Activated T-cell treated with anti-CD3 and anti-CD28 coated beads for 48 hours (primary cell): Measurements from ENCODE around the gene LSM5.

ENCODE experiments used
- DNase-seq: peaks from one replicate; pipeline ENCODE4 v3.0.0-alpha.2; 2020; ENCODE audit warnings: low read depth

The LSM5 gene

DNA sequence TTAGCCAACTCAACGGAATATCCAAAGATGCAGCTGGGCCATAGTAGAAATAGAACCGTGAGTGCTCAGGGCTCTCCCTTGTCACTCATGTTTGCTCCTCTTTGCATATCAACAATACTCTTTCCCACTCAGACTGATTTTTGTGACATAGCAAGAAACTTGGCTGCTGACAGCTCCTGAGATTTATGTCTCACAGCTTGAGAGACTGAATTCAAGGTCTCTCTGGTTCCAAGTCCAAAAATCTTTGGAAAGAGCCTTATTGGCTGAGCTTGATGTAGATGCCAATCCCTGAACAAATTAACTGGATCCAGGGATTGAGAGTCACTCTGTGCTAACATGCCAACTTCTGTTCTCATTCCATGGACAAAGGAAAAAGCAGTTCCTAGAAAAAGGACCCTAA lies 30.4 kb downstream of the LSM5 start:
- no peak for DNase-seq

DNA sequence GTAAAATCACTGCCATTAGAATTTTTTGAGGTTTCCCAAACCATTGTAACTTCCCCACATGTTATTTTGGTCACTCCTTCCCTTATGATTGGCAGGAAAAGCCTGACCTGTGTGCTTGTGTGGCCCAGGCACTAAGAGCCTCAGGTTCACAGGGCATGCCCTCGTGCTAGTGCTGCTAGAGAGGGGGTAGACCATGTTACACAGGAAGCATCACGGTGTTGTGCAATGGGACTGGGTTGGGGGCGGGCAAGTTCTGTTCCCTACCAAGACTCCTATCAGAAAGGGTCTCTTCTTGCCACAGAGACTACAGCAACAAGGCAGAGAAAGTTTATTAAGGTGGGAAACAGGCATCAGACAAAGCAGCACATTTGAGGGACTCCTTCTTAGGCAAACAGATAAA lies 32.2 kb downstream of the LSM5 start:
- no peak for DNase-seq

DNA sequence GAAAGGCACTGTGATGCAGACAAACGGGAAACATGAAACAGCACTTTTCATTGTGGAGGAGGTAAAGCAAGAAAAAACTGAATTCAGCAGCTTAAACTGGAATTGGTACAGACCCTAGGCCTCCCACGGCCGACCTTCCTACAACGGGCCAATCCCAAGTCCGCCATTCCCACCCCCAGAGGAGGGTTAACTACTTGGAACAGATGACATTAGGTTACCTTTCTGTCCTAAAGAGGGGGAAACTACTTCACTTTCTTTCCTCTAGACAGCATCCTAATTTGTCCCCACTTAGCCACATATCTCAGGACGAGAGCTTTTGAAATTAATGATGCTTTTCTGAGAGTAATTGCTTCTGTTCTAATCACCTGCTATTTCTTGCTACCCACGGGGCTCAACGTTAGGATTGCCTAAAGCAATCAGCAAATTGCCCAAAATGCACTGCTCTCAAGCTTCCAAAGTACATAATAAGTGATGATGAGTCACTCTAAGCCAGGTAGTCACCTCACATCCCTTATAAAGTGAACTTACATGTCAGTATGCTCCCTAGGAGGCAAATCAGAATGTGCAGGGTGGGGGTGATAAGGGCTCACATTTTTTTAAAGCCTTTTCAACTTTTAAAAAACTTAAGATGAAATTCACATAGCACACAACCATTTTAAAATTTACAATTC lies 36.7 kb downstream of the LSM5 start:
- DNase-seq: no peak

DNA sequence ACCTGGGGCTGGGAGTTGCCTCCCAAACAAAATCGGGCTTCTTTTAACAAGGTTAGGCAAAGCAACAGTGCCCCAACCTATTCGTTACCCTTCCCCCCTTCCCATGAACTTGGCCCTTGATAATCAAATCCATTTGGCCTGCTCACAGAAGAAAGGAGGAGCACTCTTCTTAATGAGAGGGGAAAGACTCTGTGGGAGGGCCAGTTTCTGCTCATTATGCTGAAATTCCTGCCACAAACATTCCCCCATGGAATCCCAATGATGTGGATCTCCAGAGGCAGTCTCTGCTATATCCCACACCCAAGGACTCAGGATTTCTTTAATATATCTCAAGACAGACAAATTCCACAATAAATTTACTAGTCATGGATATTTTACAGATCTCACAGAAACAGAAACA lies 43.0 kb downstream of the LSM5 start:
- no peak for DNase-seq

DNA sequence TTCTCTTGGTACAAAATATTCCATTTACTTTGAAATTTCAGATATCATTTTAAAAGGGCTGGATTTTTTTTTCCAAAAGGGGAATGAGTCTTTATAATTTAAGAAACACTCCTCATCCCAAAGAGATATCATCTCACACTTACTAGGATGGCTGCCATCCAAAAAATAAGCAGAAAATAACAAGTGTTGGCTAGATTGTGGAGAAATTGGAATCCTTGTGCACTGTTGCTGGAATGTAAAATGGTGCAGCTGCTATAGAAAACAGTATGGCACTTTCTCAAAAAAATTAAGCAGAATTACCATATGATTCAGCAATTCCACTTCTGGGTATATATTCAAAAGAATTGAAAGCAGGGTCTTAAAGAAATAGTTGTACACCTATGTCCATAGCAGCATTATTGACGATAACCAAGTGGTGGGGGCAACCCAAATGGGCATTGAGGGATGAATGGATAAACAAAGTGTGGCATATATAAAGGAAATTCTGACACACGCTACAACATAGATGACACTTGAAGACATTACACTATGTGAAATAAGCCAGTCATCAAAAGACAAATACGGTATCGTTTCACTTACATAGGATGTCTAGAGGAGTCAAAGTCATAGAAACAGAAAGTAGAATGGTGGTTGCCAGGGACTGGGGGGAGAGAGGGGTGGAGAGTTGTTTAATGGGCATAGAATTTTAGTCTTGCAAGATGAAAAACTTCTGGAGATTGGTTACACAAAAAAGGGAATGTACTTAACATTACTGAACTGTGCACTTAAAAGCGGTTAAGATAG lies 53.8 kb downstream of the LSM5 start:
- DNase-seq: no peak
